Measurements from ENCODE around the gene ASXL2.
"Not testable (repeated sequence)": the region's sequence is repeated elsewhere in the genome, so short reads cannot be mapped to it uniquely, and the experiment has no call there.

Gene ASXL2

DNA sequence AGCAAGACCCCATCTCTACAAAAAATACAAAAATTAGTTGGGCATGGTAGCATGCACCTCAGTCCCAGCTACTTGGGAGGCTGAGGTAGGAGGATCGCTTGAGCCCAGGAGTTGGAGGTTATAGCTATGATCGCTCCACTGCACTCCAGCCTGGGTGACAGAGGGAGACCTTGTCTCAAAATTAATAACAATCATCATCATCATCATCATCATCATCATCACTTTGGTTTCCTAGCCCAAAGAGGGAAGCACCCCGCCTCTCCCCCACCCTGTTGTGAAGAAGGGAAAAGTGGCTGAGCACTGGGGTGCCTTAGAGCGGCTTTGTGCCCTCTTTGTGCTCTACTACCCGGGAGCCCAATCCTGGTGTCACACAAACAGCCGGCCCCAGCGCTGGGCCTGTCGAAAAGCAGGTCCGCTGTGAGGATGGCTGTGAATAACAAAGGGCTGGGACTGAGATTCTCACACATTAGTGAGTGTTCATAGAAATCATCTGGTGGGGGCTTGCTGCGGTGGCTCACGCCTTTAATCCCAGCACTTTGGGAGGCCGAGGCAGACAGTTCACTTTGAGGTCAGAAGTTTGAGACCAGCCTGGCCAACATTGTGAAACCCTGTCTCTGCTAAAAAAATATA lies 42.6 kb upstream of the ASXL2 start:
- Histone ChIP-seq H2AFZ (ENCODE audit: low read depth, low read length, severe bottlenecking) (no peak overlapping the region), H3K9ac (ENCODE audit: low read length) (no peak overlapping the region), H3K4me2 (ENCODE audit: low read depth, low read length, poor library complexity, severe bottlenecking) (no peak overlapping the region), H3K27me3 (ENCODE audit: low read length) (no peaks in the 10 kb centered on the region), H4K20me1 (ENCODE audit: low read depth, low read length) (no peaks in the 10 kb centered on the region), H3K9me2 (replicated peaks; ENCODE audit: insufficient read depth, low read length) (no peaks in the 10 kb centered on the region), H3K36me3 (ENCODE audit: low read length) (no peaks in the 10 kb centered on the region), H3K27ac (ENCODE audit: low read depth, low read length) (no peak overlapping the region), H3K4me3 (ENCODE audit: insufficient read depth, low read length, poor library complexity, severe bottlenecking) (no peak overlapping the region), H3K79me2 (ENCODE audit: insufficient read depth, low read length) (no peaks in the 10 kb centered on the region), H3F3A (ENCODE audit: insufficient read depth) (no peaks in the 10 kb centered on the region), H3K9me3 (ENCODE audit: insufficient read depth, low read length) (no peaks in the 10 kb centered on the region)
- TF ChIP-seq, protein P1, sequence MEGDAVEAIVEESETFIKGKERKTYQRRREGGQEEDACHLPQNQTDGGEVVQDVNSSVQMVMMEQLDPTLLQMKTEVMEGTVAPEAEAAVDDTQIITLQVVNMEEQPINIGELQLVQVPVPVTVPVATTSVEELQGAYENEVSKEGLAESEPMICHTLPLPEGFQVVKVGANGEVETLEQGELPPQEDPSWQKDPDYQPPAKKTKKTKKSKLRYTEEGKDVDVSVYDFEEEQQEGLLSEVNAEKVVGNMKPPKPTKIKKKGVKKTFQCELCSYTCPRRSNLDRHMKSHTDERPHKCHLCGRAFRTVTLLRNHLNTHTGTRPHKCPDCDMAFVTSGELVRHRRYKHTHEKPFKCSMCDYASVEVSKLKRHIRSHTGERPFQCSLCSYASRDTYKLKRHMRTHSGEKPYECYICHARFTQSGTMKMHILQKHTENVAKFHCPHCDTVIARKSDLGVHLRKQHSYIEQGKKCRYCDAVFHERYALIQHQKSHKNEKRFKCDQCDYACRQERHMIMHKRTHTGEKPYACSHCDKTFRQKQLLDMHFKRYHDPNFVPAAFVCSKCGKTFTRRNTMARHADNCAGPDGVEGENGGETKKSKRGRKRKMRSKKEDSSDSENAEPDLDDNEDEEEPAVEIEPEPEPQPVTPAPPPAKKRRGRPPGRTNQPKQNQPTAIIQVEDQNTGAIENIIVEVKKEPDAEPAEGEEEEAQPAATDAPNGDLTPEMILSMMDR (IDR thresholded peaks at IDR 0.05; ENCODE audit: insufficient read depth, low read length, poor library complexity, severe bottlenecking) = no peak
- no peak for TF ChIP-seq EZH2phosphoT487 (conservative IDR thresholded peaks at IDR 0.05; ENCODE audit: low read length)

DNA sequence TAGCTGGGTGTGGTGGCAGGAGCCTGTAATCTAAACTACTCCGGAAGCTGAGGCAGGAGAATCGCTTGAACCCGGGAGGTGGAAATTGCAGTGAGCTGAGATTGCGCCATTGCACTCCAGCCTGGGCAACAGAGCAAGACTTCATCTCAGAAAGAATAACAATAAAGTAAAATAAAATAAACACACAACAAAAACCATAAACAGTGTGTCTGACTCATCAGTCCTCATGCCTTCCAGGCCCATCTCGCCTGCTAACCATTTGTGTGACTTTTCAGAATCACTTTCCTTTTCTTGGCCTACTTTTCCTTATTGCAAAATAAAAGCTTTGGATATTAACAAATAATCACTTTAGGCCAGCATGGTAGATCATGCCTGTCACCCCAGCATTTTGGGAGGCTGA lies 42.0 kb upstream of the ASXL2 start:
- H3K9me3 ChIP-seq (ENCODE audit: insufficient read depth, low read length) = no peaks in the 10 kb centered on the region
- TF ChIP-seq EZH2phosphoT487 (conservative IDR thresholded peaks at IDR 0.05; ENCODE audit: low read length) = no peak
- TF ChIP-seq, protein P1 (IDR thresholded peaks at IDR 0.05; ENCODE audit: insufficient read depth, low read length, poor library complexity, severe bottlenecking) = no peak
- H3K4me3 ChIP-seq (ENCODE audit: insufficient read depth, low read length, poor library complexity, severe bottlenecking) = no peak overlapping the region
- no peak overlapping the region for H3K27ac ChIP-seq (ENCODE audit: low read depth, low read length)
- H4K20me1 ChIP-seq (ENCODE audit: low read depth, low read length) = no peaks in the 10 kb centered on the region
- no peaks in the 10 kb centered on the region for H3K36me3 ChIP-seq (ENCODE audit: low read length)
- no peaks in the 10 kb centered on the region for H3K9me2 ChIP-seq (replicated peaks; ENCODE audit: insufficient read depth, low read length)
- no peaks in the 10 kb centered on the region for H3K79me2 ChIP-seq (ENCODE audit: insufficient read depth, low read length)
- no peaks in the 10 kb centered on the region for H3F3A ChIP-seq (ENCODE audit: insufficient read depth)
- H3K9ac ChIP-seq (ENCODE audit: low read length) = no peak overlapping the region
- H3K4me2 ChIP-seq (ENCODE audit: low read depth, low read length, poor library complexity, severe bottlenecking) = no peak overlapping the region
- no peaks in the 10 kb centered on the region for H3K27me3 ChIP-seq (ENCODE audit: low read length)
- H2AFZ ChIP-seq (ENCODE audit: low read depth, low read length, severe bottlenecking) = no peak overlapping the region

DNA sequence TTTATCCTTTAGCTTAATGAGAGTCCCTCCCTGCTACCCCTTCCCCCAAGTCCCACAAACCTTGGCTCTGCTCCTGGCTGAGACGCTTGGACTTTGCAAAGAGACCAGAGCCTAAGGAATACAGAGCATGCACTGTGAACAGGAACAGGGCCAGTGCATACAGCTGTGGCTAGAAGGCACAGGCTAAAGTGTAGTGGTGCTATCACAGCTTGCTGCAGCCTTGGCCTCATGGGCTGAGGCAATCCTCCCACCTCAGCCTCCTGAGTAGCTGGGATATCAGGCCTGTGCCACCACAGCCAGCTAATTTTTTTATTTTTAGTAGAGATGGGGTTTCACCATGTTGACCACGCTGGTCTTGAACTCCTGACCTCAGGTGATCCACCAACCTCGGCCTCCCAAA lies 39.5 kb upstream of the ASXL2 start:
- no peak overlapping the region for H3K4me2 ChIP-seq (ENCODE audit: low read depth, low read length, poor library complexity, severe bottlenecking)
- H3K27me3 ChIP-seq (ENCODE audit: low read length) = no peaks in the 10 kb centered on the region
- TF ChIP-seq EZH2phosphoT487 (conservative IDR thresholded peaks at IDR 0.05; ENCODE audit: low read length) = no peak
- TF ChIP-seq, protein P1 (IDR thresholded peaks at IDR 0.05; ENCODE audit: insufficient read depth, low read length, poor library complexity, severe bottlenecking) = no peak
- no peak overlapping the region for H2AFZ ChIP-seq (ENCODE audit: low read depth, low read length, severe bottlenecking)
- no peak overlapping the region for H3K4me3 ChIP-seq (ENCODE audit: insufficient read depth, low read length, poor library complexity, severe bottlenecking)
- H3K9me2 ChIP-seq (replicated peaks; ENCODE audit: insufficient read depth, low read length) = no peaks in the 10 kb centered on the region
- no peak overlapping the region for H3K27ac ChIP-seq (ENCODE audit: low read depth, low read length)
- H3F3A ChIP-seq (ENCODE audit: insufficient read depth) = no peaks in the 10 kb centered on the region
- H3K79me2 ChIP-seq (ENCODE audit: insufficient read depth, low read length) = no peaks in the 10 kb centered on the region
- no peaks in the 10 kb centered on the region for H4K20me1 ChIP-seq (ENCODE audit: low read depth, low read length)
- H3K9ac ChIP-seq (ENCODE audit: low read length) = no peak overlapping the region
- no peaks in the 10 kb centered on the region for H3K36me3 ChIP-seq (ENCODE audit: low read length)
- H3K9me3 ChIP-seq (ENCODE audit: insufficient read depth, low read length) = no peaks in the 10 kb centered on the region

DNA sequence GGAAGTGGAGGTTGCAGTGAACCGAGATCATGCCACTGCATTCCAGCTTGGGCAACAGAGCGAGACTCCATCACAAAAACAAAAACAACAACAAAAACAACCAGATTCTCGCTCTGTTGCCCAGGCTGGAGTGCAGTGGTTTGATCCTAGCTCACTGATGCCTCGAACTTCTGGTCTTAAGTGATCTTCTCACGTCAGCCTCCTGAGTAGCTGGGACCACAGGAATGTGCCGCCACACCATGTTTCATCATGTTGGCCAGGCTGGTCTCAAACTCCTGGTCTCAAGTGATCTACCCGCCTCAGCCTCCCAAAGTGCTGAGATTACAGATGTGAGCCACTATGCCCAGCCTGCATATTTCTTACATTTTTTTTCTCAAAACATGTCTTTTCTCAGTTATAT lies 39.1 kb upstream of the ASXL2 start:
- H3K4me2 ChIP-seq (ENCODE audit: low read depth, low read length, poor library complexity, severe bottlenecking); H4K20me1 ChIP-seq (ENCODE audit: low read depth, low read length); H3K9me3 ChIP-seq (ENCODE audit: insufficient read depth, low read length); H3K27ac ChIP-seq (ENCODE audit: low read depth, low read length); H3K4me3 ChIP-seq (ENCODE audit: insufficient read depth, low read length, poor library complexity, severe bottlenecking); H3K27me3 ChIP-seq (ENCODE audit: low read length); H3K9ac ChIP-seq (ENCODE audit: low read length); H3K79me2 ChIP-seq (ENCODE audit: insufficient read depth, low read length); H3F3A ChIP-seq (ENCODE audit: insufficient read depth); H2AFZ ChIP-seq (ENCODE audit: low read depth, low read length, severe bottlenecking); H3K36me3 ChIP-seq (ENCODE audit: low read length); H3K9me2 ChIP-seq (replicated peaks; ENCODE audit: insufficient read depth, low read length): not testable (repeated sequence)

DNA sequence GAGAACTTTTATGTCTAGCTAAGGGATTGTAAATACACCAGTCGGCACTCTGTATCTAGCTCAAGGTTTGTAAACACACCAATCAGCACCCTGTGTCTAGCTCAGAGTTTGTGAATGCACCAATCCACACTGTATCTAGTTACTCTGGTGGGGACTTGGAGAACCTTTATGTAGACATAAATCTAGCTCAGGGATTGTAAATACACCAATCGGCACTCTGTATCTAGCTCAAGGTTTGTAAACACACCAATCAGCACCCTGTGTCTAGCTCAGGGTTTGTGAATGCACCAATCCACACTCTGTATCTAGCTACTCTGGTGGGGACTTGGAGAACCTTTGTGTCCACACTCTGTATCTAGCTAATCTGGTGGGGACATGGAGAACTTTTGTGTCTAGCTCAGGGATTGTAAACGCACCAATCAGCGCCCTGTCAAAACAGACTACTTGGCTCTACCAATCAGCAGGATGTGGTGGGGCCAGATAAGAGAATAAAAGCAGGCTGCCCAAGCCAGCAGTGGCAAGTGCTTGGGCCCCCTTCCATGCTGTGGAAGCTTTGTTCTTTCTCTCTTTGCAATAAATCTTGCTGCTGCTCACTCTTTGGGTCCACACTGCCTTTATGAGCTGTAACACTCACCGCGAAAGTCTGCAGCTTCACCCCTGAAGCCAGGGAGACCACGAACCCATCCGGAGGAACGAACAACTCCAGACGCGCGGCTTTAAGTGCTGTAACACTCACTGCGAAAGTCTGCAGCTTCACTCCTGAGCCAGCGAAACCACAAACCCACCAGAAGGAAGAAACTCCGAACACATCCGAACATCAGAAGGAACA lies 37.9 kb upstream of the ASXL2 start:
- not testable (repeated sequence) for H3K79me2 ChIP-seq (ENCODE audit: insufficient read depth, low read length); H3F3A ChIP-seq (ENCODE audit: insufficient read depth); H2AFZ ChIP-seq (ENCODE audit: low read depth, low read length, severe bottlenecking); H4K20me1 ChIP-seq (ENCODE audit: low read depth, low read length); H3K9me2 ChIP-seq (replicated peaks; ENCODE audit: insufficient read depth, low read length); H3K4me3 ChIP-seq (ENCODE audit: insufficient read depth, low read length, poor library complexity, severe bottlenecking); H3K9me3 ChIP-seq (ENCODE audit: insufficient read depth, low read length); H3K27ac ChIP-seq (ENCODE audit: low read depth, low read length); H3K36me3 ChIP-seq (ENCODE audit: low read length); H3K9ac ChIP-seq (ENCODE audit: low read length); H3K4me2 ChIP-seq (ENCODE audit: low read depth, low read length, poor library complexity, severe bottlenecking); H3K27me3 ChIP-seq (ENCODE audit: low read length)
